Dedifferentiated amniotic fluid mesenchymal stem cell (primary cell): Measurements from ENCODE around the gene CDC26.
"Not testable (repeated sequence)": the region's sequence is repeated elsewhere in the genome, so short reads cannot be mapped to it uniquely, and the experiment has no call there.

Experiments used
- DNase-seq: peaks from one replicate; pipeline ENCODE4 v3.0.0-alpha.2; 2016; ENCODE audit errors: extremely low spot score

Gene CDC26

GRCh38 chr9:113275157-113276131, at the start of gene CDC26, which contains the start of gene PRPF4:
Gene CDC26 (minus strand): TSS chr9:113275572. CDS start chr9:113272507, 3,065 bp downstream.
Gene PRPF4 (plus strand): TSS chr9:113275658. CDS start chr9:113275744, 86 bp downstream.
- peak; percentile 98 for DNase-seq

DNA sequence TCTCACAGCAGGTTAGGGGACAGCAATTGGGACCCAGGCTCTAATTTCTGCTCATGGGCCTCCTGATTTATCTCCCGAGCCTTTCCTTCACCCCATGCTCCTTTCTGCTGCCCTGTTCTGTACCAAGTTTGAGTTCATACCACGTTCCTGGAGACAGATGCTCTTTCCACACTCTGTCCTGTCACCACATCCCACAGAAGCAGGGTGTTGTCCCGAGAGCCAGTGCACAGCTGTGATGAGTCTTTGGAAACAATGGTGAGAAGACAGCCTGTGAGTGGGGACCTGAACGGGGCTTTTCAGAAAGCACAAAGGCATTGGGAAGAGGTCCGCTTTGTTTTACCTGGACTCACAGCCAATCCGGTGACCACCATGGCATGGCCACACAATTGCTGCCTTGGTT, 47.3 kb upstream of the CDC26 start:
- DNase-seq, result no peak

- DNase-seq, result no peak
Measured at GRCh38 chr9:113320051-113320450, 44.7 kb upstream of the CDC26 start.

DNA sequence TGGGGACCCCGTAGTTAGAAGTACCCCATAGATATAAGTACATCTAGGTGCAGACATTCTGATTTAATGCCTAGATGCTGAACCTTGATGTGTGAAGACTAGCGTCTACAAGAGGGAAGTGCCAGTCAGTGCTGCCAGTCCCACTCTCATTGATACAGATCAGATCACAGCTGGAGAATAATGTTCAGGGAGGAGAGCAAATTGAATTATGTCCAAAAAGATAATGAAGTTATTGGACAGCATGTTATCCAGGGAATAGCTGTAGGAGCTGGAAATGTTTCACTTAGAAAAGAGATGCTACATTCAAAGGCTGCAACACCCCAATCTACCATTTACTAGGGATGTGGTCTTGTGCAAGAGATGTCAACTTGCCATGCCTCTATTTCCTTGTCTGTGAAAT, 43.7 kb upstream of the CDC26 start:
- no peak for DNase-seq

GRCh38 chr9:113317777-113318176, 42.4 kb upstream of the CDC26 start:
- DNase-seq, result no peak

GRCh38 chr9:113316030-113316429, 40.7 kb upstream of the CDC26 start:
- DNase-seq, result no peak

DNA sequence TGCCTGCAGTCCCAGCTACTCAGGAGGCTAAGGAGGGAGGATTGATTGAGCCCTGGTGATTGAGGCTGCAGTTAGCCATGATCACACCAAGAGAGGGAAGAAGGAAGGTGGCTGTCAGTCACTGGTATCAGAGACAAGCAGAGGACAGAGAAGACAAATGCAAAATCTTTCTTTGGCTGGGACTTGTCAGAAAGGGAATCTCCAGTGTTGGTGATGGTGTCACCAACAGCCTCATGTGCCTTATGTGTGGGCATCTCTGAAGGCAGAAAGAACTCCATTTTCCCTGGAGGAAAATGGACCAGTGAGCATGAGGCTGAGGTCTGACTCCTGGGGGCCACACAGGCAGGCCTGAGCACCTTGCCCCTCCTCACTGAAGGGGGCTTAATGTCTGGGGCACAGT, 39.9 kb upstream of the CDC26 start:
- no peak for DNase-seq

DNA sequence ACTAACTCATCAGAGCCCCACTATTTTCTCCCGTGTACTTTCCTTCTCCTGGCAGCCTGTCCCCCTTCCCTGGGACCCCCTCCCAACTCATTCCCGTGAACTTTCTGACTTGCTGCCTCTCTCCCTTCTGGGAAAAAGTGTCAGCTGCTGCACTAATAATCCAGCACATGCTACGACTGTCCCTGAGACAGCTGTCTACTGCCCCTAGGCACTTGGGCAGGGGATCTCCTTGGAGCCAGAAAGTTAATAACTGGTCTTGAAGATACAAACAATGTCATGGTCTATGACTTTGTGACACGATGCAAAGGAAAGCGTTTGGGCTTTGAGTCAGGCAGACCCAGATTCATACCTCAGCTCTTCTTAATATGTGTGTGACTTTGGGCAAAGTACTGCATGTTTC, 37.9 kb upstream of the CDC26 start:
- no peak for DNase-seq

DNA sequence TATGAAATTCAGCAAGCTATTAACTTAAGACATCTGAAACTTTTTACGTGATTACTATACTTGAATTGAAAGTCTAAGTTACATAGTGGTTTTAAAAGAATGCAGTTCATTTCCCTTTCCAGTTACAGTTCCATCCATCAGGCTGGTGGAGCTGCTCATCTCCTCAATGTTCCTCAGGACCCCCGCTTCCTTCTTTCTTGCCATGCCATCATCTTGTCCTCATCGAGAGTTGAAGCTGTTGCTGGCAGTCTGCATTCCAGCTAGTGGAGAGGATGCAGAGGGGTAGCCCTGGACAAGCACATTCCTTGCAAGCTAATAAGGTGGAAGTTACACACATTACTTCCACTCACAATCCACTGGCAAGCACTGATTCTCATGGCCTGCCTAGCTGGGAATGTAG, 36.6 kb upstream of the CDC26 start:
- no peak for DNase-seq

GRCh38 chr9:113310538-113310937, 35.2 kb upstream of the CDC26 start:
- DNase-seq, result no peak

DNA sequence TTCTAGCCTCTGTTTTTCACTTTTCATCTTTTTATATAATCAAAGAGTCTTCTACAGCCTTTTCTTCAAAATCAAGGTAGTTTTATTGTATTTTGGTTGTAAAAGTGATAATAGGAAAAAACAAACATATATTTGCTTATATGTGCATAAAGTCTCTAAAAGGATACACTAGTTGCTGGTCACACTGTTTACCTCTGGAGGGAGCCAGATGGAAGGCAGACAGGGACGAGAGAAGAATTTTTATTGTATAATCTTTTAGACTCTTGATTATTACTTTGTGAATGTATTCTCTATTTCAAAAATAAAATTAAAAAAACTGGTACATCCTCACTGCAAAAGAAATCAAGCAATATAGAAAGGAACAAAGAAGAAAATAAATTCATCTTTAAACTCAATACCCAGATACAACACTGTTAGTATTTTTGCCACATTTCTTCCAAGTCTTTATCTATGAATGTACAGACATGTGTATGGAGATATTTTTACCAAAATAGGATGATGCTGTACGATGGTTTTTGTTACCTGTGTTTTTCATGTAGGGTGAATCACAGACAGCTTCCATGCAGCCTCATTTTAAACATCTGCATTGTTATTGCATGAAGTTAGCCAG, 33.9 kb upstream of the CDC26 start:
- DNase-seq, result peak; percentile 67

DNA sequence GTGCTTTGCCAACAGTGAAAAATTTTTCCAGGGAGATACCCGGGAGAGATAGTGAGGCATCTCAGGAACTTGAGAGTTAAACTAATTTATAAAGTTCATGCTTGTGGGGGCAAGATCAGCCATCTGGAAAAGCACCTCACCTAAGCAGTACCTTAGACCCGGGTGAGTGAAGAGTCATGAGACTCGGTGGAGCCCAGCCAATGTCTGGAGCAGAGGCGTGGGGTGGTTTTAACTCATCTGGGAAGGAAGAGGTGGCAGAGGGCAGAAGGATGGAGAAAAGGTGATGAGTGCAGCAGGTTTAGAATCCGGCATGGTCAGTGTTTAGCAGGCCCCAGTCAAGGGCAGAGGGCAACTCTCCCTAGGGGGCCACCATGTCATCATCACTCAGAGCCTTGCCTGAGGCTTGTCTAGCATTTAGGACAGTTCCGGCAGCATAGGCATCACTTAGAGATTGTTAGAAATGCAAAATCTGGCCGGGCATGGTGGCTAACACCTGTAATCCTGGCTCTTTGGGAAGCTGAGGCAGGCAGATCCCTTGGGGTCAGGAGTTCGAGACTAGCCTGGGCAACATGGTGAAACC, 32.1 kb upstream of the CDC26 start:
- DNase-seq, result no peak

DNA sequence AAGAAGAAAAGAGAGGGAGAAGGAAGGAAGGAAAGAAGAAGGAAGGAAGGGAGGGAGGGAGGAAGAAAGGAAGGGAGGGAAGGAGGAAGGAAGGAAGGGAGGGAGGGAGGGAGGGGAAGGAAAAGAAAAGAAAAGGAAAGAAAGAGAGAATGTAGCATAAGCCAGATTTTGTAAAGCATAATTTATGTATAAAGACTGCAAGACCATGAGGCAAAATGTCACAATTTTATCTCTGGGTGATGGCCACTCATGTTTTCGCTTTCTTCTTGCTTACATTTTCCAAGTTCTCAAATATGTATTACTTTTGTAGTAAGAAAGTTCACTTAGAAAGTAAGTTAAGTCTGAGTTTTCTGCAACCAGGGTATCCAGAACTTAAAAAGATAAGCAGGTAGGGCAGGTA, 31.2 kb upstream of the CDC26 start:
- no peak for DNase-seq

DNA sequence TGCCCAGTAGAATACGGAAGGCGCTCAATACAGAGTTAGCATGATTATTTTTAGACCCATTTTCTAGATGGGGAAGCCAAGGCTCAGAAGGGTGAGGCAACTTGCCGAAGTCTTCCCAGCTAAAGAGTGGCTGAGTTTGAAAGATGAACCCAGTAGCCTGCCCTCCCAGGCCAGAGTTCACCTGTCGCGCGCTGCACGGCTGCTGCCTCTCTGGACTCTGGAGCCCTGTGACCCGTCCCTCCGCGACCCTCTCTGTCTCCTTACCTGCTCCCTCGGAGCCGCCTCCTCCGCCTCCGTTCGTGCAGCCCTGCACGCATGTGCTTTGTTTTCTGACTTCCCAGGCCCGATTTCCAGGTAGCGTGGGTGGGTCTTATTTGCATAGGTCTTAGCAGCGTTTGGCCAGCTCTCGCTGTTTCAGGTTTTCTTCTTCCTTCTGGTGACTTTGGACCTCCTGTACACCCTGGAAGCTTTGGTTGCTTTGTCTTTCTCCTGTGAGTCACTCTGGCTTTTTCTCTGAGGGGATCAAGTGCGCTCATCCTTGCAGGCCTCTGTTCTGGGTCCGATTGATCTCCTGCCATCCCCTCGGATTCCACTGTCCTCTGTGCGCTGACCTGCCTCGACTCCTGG, 27.5 kb upstream of the CDC26 start, which contains the start of gene RNF183:
Gene RNF183, minus strand, starts transcription at position 585 of the 627 bp plus-strand sequence. CDS start 5,192 bp downstream, outside the sequence.
- no peak for DNase-seq

DNA sequence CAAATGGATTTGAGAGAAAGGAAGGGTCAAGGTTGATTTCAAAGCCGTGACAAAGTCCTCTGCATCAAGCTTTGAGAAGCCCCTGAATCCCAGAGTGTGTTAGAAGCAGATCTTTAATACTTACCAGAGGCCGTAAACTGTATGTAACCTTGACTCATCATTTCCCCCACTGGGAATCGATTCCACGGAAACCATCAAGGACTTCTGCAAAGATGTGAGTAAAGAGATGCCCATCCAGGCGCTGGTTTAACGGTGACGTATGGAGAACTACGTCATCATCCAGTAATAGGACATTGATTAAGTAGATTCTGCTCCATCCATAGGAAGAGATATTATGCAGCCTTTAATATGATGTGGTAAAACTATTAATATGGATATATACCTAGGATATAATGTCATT, 26.2 kb upstream of the CDC26 start:
- no peak for DNase-seq

DNA sequence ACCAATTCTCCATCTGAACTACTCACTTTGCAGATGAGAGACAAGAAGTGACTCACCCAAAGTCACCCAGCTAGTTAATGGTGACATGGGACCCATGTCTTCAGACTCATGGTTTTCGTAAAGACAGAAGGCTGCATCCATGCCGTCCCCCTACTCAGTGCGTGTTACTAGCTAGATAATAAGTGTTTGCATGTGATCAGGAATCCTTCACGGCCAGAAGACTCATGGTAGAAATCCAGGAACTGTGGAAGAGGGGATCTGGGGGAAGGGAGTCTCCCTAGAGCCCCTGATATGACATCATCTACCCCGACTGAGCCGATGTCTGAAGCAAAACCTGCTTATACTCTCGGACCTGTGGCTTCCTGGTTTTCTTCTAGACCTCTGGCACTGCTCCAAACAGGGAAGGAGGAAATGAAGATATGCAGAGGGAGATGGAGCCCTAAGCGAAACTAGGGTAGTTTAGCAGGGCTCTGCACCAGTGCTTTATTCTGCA, 24.5 kb upstream of the CDC26 start:
- no peak for DNase-seq

DNA sequence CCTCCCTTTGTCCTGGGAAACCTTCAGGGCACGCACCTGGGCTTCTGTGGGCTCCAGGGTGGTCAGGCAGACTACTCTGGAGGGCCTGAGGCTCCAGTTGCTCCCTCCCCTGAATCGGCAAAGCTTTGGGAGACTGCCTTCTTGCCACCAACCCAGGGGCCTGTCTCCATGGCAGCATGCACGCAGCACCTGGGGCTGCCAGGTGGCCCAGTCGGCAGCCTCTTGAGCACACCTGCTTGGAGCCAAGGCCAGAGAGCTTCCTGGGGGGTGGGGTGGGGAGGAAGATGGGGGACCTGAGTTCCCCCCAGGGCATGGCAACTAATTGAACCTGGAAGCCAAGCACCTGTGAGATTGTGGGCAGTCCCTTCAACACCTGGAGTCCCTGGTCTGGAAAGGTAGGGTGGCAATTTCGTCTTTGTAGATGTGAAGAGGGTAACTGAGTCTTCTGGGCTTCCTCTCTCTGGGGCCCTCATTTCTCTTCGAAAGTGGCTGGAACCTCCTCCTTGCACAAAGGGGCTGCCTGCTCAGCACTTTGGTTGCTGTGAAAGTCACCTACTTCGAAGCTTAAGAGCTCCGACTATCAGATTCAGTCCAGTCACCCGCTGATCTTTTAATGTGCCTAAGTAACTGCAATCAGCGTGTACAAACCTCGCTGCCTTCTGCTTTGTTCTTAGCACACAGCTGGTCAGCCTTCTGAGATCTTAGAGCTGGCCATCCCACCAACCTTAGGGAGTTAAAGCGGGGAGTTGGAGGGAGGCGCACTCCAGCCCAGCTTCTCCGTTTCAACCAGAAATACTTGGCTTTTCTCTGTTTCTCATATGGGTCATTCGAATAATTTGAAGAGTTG, 23.8 kb upstream of the CDC26 start:
- DNase-seq, result no peak

- no peak for DNase-seq
Measured at GRCh38 chr9:113298311-113298710, 22.9 kb upstream of the CDC26 start.

- DNase-seq, result no peak
Measured at GRCh38 chr9:113296796-113297558, 21.6 kb upstream of the CDC26 start.

DNA sequence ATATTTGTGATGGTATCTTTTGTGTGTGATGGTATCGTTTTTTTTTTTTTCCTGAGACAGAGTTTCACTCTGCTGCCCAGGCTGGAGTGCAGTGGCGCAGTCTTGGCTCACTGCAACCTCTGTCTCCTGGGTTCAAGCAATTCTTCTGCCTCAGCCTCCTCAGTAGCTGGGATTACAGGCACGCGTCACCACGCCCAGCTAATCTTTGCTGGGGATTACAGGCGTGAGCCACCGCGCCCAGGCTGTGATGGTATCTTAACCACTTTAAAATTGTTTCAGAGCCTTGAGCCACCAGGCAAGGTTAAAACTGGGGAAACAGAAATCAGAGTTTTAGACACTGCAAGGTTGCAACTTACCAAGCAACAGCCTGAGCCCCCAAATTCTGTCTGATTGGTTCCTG, 20.9 kb upstream of the CDC26 start:
- not testable (repeated sequence) for DNase-seq
